Psoas muscle (tissue), 8 donors: ENCODE results near the gene RPS24. TPM values are rescaled to one million over a fixed set of nuclear protein-coding genes. Genes with fewer than 3 reads are reported as not detected.

Experiments used
- ATAC-seq, 4 donors: fragments of 200-7000 bp; cut with Tn5 transposase; one replicate each; pipeline ENCODE4 v1.9.1; 2020; ENCODE audit warnings: moderate library complexity in 3 of 4, mild to moderate bottlenecking in 2 of 4
- DNase-seq, 2 donors: peaks; one replicate each; pipeline ENCODE4 v3.0.0-alpha.2; 2020
- H3K27ac ChIP-seq: fragments of 200-600 bp; one replicate; pipeline ENCODE4 v1.8.0; 2022
- H3K27me3 ChIP-seq, 3 donors: fragments of 200-600 bp in 1 of 3; one replicate each; pipeline versions ENCODE4 v1.6.1 to v1.8.0; 2013 to 2022; ENCODE audit warnings: low read length in 2 of 3, mild to moderate bottlenecking in 2 of 3, moderate library complexity in 1 of 3; ENCODE audit not compliant: insufficient read depth in 3 of 3
- H3K36me3 ChIP-seq, 2 donors: fragments of 200-600 bp in 1 of 2; one replicate each; pipeline versions ENCODE4 v1.6.1 to v1.8.0; 2013 to 2022; ENCODE audit warnings: low read depth in 1 of 2, mild to moderate bottlenecking in 1 of 2, moderate library complexity in 1 of 2; ENCODE audit not compliant: insufficient read depth in 1 of 2
- H3K4me1 ChIP-seq: fragments of 200-600 bp; one replicate; pipeline ENCODE4 v1.8.0; 2022
- H3K4me3 ChIP-seq: fragments of 200-600 bp; one replicate; pipeline ENCODE4 v1.8.0; 2022; ENCODE audit warnings: mild to moderate bottlenecking
- H3K9me3 ChIP-seq: fragments of 200-600 bp; one replicate; pipeline ENCODE4 v1.8.0; 2022
- WGBS, 3 donors: extraction: QIAGEN DNeasy Blood & Tissue Kit; methylation state at CpG; one replicate each; pipeline versions ENCODE4 v1.1.6 to v1.1.7; 2013; 5-methylcytosine and 5-hydroxymethylcytosine counted together
- intact Hi-C, 2 donors: fragments of 100-400 bp; cut with DNase I; formaldehyde crosslinking; loops; one replicate each; pipeline versions ENCODE4 v1.11.0 to v1.14.2; 2022
- long read RNA-seq, 2 donors: library from polyadenylated mRNA; unstranded; transcript quantifications; one replicate each; pipeline ENCODE4 v2.0.0, GENCODE V29; 2021
- polyA plus RNA-seq, 3 donors: library from polyadenylated mRNA; stranded (reverse); fragments of 200-250 nt; gene quantifications; one replicate each; pipeline ENCODE4 v1.2.3, GENCODE V29; 2013
- total RNA-seq, 4 donors: library from RNA; stranded (reverse); fragmentation: NEBNext Ultra II Directional in 2 of 4; extraction: Animal tissue kit (Norgen Biotek cat#: 25700) in 2 of 4; gene quantifications; one replicate each; pipeline versions ENCODE4 v1.2.1 to v1.2.4, GENCODE V29; 2021 to 2023
- TF ChIP-seq, protein P1 (sequence below): fragments of 200-600 bp; IDR thresholded peaks from one replicate; pipeline ENCODE4 v1.8.0; 2022; ENCODE audit warnings: antibody characterized with exemption
- donor health status: healthy with polysubstance abuse.
- donor health status: DM: no; HTN: no; CAD: no; lungs with moderate emphysema.
- donor health status: Bipolar disorder and iron deficiency.
- donor health status: healthy.
- donor health status: DM: yes; HTN: yes; CAD: no.
- donor health status: DM: no; HTN: no; CAD: no.
- donor health status: DM: no; HTN: no; CAD: no.
- donor health status: DM: yes; HTN: yes; CAD: no.

The RPS24 gene
- total RNA-seq (1,000 to 10,000 TPM in 3 of 4 donors, 100 to 1,000 TPM in 1; 980 to 1,456 (median 1,110) TPM), polyA plus RNA-seq (1,000 to 10,000 TPM; 2,584 to 4,077 (median 3,663) TPM)
- long read RNA-seq, donor 1, transcript RPS24-211 (1 exons, 2,146 nt) = major isoform, 13 of 17 reads
- long read RNA-seq, donor 1, partial matches to known transcripts = 2 of 17 reads
- long read RNA-seq, donor 1, other reads (novel, unspliced or antisense) = 0 of 17 reads
- long read RNA-seq, donor 2, partial matches to known transcripts = 2 of 9 reads
- long read RNA-seq, donor 2, other reads (novel, unspliced or antisense) = 3 of 9 reads

DNA sequence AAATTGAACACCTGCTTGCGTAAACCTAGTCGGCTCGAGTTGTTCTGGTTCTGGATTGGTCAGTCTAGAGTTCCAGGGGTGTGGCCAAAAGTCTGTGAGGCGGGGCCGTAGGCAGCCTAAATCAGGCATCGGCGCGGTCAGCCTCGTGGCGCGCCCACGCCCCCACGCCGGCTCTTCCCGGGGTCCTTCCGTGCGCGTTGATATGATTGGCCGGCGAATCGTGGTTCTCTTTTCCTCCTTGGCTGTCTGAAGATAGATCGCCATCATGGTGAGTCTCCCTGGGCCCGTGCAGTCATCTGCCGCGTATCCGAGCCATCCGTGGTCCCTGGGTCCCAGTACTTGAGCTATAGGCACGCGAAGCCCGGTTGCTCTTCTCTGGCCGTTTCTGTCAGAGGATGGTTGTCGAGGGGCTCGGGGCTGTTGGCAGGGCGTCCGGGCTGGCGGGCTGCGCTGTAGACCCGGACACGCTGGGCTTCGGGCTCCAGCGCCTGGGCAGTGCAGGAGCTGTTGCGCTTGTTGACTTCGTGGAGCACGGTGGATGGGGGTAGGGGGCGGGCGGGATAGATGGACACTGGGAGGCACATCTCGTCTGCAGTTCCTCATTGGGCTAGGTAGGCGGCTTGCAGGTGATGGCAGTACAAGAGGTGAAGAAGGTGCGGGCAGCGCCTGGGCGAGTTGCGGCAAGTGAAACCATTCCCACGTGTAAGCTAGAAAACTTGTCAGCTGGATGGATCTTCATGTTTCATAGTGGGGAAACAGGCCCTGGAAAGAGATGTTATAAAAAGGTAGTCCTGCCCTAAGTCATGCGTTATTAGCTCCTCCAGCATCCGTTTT is at the start of gene RPS24:
Gene RPS24 (plus strand): TSS at position 227 of the 834 bp plus-strand sequence. CDS start 39 bp downstream, at position 266.
- intact Hi-C loops = no loop called here
- Histone ChIP-seq H3K9me3 (no peaks in the 10 kb centered on the region), H3K36me3 (peaks cover 12 to 40% of the 10 kb centered on the region in 2 donors), H3K4me3 (peak within 1 kb of the TSS; percentile 84), H3K4me1 (peaks cover 40% of the 10 kb centered on the region), H3K27ac (peak within 1 kb of the TSS; percentile 83), H3K27me3 (no peaks in the 10 kb centered on the region)
- DNase-seq (peak; percentile 94 to 97), ATAC-seq (peak; percentile 91 to 95 (median 91))
- 1% methylated on average over 53 to 55 of the region's 55 CpGs for WGBS, 3 donors
- TF ChIP-seq, protein P1, sequence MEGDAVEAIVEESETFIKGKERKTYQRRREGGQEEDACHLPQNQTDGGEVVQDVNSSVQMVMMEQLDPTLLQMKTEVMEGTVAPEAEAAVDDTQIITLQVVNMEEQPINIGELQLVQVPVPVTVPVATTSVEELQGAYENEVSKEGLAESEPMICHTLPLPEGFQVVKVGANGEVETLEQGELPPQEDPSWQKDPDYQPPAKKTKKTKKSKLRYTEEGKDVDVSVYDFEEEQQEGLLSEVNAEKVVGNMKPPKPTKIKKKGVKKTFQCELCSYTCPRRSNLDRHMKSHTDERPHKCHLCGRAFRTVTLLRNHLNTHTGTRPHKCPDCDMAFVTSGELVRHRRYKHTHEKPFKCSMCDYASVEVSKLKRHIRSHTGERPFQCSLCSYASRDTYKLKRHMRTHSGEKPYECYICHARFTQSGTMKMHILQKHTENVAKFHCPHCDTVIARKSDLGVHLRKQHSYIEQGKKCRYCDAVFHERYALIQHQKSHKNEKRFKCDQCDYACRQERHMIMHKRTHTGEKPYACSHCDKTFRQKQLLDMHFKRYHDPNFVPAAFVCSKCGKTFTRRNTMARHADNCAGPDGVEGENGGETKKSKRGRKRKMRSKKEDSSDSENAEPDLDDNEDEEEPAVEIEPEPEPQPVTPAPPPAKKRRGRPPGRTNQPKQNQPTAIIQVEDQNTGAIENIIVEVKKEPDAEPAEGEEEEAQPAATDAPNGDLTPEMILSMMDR = no peak

DNA sequence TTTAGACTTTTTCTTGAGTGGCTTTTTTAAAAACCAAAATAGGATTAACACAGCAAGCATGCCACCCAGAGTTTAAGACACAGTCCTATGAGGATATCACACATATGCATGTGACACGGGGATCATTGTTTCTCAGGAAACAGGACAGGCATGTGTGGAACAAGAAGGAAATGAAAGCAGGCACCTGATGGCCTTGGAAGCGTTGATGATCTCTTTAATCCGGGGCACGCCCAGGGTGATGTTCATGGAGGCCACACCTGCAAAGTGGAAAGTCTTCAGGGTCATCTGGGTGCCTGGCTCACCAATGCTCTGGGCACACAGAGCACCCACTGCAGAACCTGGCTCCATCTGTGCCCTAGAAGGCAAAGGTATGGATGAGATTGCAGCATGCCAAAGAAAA is 48.7 kb upstream of the RPS24 start:
- H3K27ac ChIP-seq = peak overlapping the region; percentile 92
- 85 to 88% (median 87%) methylated on average over 4 of the region's 4 CpGs for WGBS, 3 donors
- no peak overlapping the region for H3K4me3 ChIP-seq
- peaks cover 20 to 91% of the 10 kb centered on the region in 2 donors for H3K36me3 ChIP-seq
- H3K4me1 ChIP-seq = peaks cover 51% of the 10 kb centered on the region
- ATAC-seq (no peak), DNase-seq (no peak)
- TF ChIP-seq, protein P1 = no peak
- intact Hi-C loops = loop anchor here in 1 of 2 donors (5.0 kb wide), 1 partner anchor 78 kb away; no protein-coding TSS in a partner anchor
- H3K27me3 ChIP-seq = no peaks in the 10 kb centered on the region
- H3K9me3 ChIP-seq = no peaks in the 10 kb centered on the region

DNA sequence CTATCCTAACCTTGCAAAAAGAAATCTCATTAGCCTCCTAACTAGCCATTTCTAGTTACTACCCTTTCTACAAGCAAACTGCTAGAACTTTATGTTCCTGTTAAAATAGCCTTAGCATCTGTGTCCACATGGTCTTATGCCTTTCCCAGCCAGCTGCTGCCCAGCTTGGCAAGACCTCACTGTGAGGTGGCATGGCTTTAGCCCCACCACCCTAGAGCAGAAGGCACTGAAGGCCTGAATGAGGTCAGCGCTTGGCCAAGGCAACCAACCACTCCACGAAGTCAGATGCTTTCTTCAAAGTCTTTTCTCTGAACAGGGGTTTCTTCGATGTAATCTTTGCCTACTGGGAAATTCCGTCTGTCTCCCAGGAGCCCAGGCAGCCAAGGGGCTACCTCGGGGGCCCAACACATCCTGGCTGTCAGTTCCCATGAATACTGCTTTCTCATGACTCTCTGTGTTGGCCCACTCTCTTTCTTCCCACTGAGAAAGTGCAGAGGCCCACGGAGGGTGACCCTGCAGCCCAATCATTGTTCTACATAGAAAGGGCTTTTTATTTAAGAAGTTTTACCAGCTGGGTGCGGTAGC is 45.9 kb upstream of the RPS24 start:
- TF ChIP-seq, protein P1 = no peak
- Histone ChIP-seq H3K4me1 (peaks cover 48% of the 10 kb centered on the region), H3K27me3 (no peaks in the 10 kb centered on the region), H3K36me3 (peaks cover 11 to 93% of the 10 kb centered on the region in 2 donors), H3K4me3 (no peak overlapping the region), H3K27ac (peak overlapping the region; percentile 84), H3K9me3 (no peaks in the 10 kb centered on the region)
- ATAC-seq = peak; percentile 47 to 77 (median 64)
- DNase-seq = peak in 1 of 2 donors; percentile 74
- 50 to 77% (median 59%) methylated on average over 7 of the region's 7 CpGs for WGBS, 3 donors
- intact Hi-C loops = loop anchor here in 1 of 2 donors (5.0 kb wide), 1 partner anchor 80 kb away; no protein-coding TSS in a partner anchor

DNA sequence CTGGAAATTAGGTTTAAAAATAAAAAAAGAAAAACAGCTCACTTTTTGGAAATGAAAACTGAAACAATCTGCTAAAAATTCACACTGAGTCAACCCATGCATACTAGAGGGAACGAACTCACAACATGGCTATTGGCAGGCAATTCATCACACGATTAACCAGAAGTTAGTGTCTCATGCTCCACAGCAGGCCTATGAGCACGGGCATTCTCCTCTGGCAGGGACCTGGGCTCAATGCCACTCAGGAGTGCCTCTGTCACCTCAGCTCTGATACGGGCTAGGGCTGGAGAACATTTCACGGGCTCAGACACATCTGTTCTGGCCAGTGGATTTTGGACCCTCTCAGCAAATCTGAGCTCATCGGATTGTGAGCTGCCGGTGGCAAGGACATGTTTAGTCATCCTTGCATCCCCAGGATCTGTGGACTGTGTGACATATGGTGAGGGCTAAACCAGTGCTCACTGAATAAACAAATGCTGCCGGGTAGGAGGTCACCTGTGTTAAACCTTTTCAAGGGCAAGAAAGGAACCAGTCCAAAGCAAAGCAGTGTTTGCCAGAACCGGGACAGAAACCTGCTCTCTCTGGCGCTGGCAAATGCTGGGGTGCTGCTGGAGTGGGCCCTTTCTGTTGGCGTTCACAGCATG is 44.5 kb upstream of the RPS24 start:
- Histone ChIP-seq H3K4me3 (no peak overlapping the region), H3K4me1 (peaks cover 33% of the 10 kb centered on the region), H3K9me3 (no peaks in the 10 kb centered on the region), H3K36me3 (peaks cover 8 to 95% of the 10 kb centered on the region in 2 donors), H3K27ac (peak overlapping the region; percentile 84), H3K27me3 (no peaks in the 10 kb centered on the region)
- intact Hi-C loops = loop anchor here in 1 of 2 donors (5.0 kb wide), 1 partner anchor 82 kb away; no protein-coding TSS in a partner anchor
- DNase-seq (peak; percentile 49 to 82), ATAC-seq (peak; percentile 92 to 95 (median 93))
- WGBS, 3 donors = 40 to 58% (median 47%) methylated on average over 11 of the region's 11 CpGs
- TF ChIP-seq, protein P1 = no peak
